OCI-LY1 (cell line): Measurements from ENCODE around the gene PRSS33.
A peak's percentile ranks its signal among the peaks of the same experiment; 100 is the strongest.

ENCODE experiments used
- H2AFZ ChIP-seq: fragments of 200-600 bp; sonication (generic), shearing (Covaris generic); 2 replicates; pipeline ENCODE4 v1.6.0; 2014; ENCODE audit warnings: antibody characterized with exemption, mild to moderate bottlenecking, low read length
- H3F3A ChIP-seq: fragments of 200-600 bp; sonication (generic), shearing (Covaris generic); 2 replicates; pipeline ENCODE4 v1.6.0; 2014; ENCODE audit warnings: mild to moderate bottlenecking, antibody characterized with exemption, low read length, moderate library complexity; ENCODE audit not compliant: insufficient read depth
- H3K27ac ChIP-seq: fragments of 200-600 bp; sonication (generic); 2 replicates; pipeline ENCODE4 v1.5.1; 2014; ENCODE audit warnings: low read length, mixed run types, mild to moderate bottlenecking, low read depth; ENCODE audit not compliant: poor library complexity, severe bottlenecking
- H3K27me3 ChIP-seq: fragments of 200-600 bp; sonication (generic); 2 replicates; pipeline ENCODE4 v1.6.0; 2014; ENCODE audit warnings: antibody characterized with exemption, mild to moderate bottlenecking, low read length, moderate library complexity; ENCODE audit not compliant: insufficient read depth
- H3K36me3 ChIP-seq: fragments of 200-600 bp; sonication (generic); 2 replicates; pipeline ENCODE4 v1.6.1; 2014; ENCODE audit warnings: mild to moderate bottlenecking, antibody characterized with exemption, low read length, moderate library complexity, mixed read lengths; ENCODE audit not compliant: insufficient read depth
- H3K4me1 ChIP-seq: fragments of 200-600 bp; sonication (generic); 2 replicates; pipeline ENCODE4 v1.5.1; 2014; ENCODE audit warnings: mild to moderate bottlenecking, low read length, moderate library complexity; ENCODE audit not compliant: insufficient read depth, severe bottlenecking
- H3K4me2 ChIP-seq: fragments of 200-600 bp; sonication (generic), shearing (Covaris generic); 2 replicates; pipeline ENCODE4 v1.6.1; 2014; ENCODE audit warnings: low read length
- H3K4me3 ChIP-seq: fragments of 200-600 bp; sonication (generic); 2 replicates; pipeline ENCODE4 v1.5.1; 2014; ENCODE audit warnings: low read length, low read depth, mild to moderate bottlenecking, mixed read lengths; ENCODE audit not compliant: poor library complexity, severe bottlenecking
- H3K79me2 ChIP-seq: fragments of 200-600 bp; shearing (Covaris generic); 2 replicates; pipeline ENCODE4 v1.6.1; 2016; ENCODE audit warnings: mixed run types, low read length, mixed read lengths; ENCODE audit not compliant: insufficient read depth
- H3K9ac ChIP-seq: fragments of 200-600 bp; sonication (generic), shearing (Covaris generic); 2 replicates; pipeline ENCODE4 v1.6.1; 2014; ENCODE audit warnings: mild to moderate bottlenecking, low read length, mixed read lengths
- H3K9me2 ChIP-seq: fragments of 200-600 bp; sonication (generic), shearing (Covaris generic); 2 replicates; pipeline ENCODE4 v1.6.1; 2014; ENCODE audit warnings: low read depth, mild to moderate bottlenecking, low read length, mixed read lengths
- H3K9me3 ChIP-seq: fragments of 200-600 bp; shearing (Covaris generic); 2 replicates; pipeline ENCODE4 v1.6.1; 2014; ENCODE audit warnings: low read length, mixed read lengths
- H4K20me1 ChIP-seq: fragments of 200-600 bp; sonication (generic), shearing (Covaris generic); 2 replicates; pipeline ENCODE4 v1.6.0; 2016; ENCODE audit warnings: mild to moderate bottlenecking, low read length; ENCODE audit not compliant: insufficient read depth
- EZH2 ChIP-seq: fragments of 200-600 bp; sonication (generic), shearing (Covaris generic); IDR thresholded peaks from 2 replicates; pipeline ENCODE4 v1.8.0; 2017; ENCODE audit warnings: borderline replicate concordance, mixed run types, mild to moderate bottlenecking, antibody characterized with exemption, low read length, moderate library complexity, mixed read lengths
- TF ChIP-seq, protein P1 (sequence below): fragments of 200-600 bp; sonication (generic), shearing (Covaris generic); IDR thresholded peaks from 2 replicates; pipeline ENCODE4 v1.5.1; 2017; ENCODE audit warnings: mild to moderate bottlenecking, antibody characterized with exemption, low read length, moderate library complexity, mixed read lengths

The PRSS33 gene

DNA sequence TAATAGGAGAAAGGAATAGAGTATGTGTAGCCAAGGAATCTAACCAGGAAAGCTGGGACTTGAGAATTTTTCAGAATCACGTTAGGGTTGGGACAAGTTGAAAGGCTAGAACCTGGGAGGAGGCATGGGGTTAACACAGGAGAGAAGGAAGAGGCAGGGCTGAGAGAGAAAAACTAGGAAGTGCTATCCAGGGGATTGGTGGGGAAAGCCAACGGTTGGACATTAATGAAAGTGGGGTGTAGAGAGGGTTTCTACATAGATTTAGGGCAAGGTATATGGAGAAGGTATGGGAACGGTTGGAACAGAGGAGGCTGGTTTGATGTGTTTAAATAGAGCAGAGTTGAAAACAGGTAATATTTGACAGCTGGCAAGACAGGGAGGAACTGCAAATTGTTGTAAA is 32.2 kb downstream of the PRSS33 start:
- TF ChIP-seq, protein P1, sequence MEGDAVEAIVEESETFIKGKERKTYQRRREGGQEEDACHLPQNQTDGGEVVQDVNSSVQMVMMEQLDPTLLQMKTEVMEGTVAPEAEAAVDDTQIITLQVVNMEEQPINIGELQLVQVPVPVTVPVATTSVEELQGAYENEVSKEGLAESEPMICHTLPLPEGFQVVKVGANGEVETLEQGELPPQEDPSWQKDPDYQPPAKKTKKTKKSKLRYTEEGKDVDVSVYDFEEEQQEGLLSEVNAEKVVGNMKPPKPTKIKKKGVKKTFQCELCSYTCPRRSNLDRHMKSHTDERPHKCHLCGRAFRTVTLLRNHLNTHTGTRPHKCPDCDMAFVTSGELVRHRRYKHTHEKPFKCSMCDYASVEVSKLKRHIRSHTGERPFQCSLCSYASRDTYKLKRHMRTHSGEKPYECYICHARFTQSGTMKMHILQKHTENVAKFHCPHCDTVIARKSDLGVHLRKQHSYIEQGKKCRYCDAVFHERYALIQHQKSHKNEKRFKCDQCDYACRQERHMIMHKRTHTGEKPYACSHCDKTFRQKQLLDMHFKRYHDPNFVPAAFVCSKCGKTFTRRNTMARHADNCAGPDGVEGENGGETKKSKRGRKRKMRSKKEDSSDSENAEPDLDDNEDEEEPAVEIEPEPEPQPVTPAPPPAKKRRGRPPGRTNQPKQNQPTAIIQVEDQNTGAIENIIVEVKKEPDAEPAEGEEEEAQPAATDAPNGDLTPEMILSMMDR = no peak
- TF ChIP-seq EZH2 = no peak
- H3K36me3 ChIP-seq = peaks cover 72% of the 10 kb centered on the region
- peaks cover 7% of the 10 kb centered on the region for H4K20me1 ChIP-seq

DNA sequence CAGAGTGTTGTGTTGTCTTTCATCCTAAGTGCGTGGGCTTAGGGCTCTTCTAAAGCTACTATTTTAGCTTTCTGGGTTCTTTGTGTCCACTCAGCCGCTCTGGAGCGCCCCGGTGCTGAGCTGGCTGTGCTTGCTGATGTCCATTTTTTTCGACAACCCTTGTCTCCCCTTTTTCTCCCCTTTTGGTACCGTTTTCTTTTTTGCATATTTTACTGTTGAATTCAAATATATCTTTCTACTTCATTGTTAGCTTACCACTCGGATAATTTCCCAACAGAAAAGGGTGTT is 33.7 kb downstream of the PRSS33 start:
- Histone ChIP-seq H3K4me2 (peak overlapping the region; percentile 87), H3K27me3 (no peaks in the 10 kb centered on the region), H3K9ac (peak overlapping the region; percentile 100), H3K9me2 (no peaks in the 10 kb centered on the region), H3K9me3 (no peaks in the 10 kb centered on the region), H3K36me3 (peaks cover 66% of the 10 kb centered on the region), H3K79me2 (peaks cover 48% of the 10 kb centered on the region), H3F3A (no peaks in the 10 kb centered on the region), H2AFZ (no peak overlapping the region), H4K20me1 (peaks cover 7% of the 10 kb centered on the region), H3K4me3 (peak overlapping the region; percentile 94), H3K4me1 (peaks cover 33% of the 10 kb centered on the region), H3K27ac (peak overlapping the region; percentile 90)
- TF ChIP-seq, protein P1 = no peak
- no peak for TF ChIP-seq EZH2

More for the DNA sequence above, 32.2 kb downstream of the PRSS33 start:
- H3K27me3 ChIP-seq = no peaks in the 10 kb centered on the region
- no peak overlapping the region for H2AFZ ChIP-seq
- peaks cover 33% of the 10 kb centered on the region for H3K4me1 ChIP-seq
- no peaks in the 10 kb centered on the region for H3K9me3 ChIP-seq
- H3K9me2 ChIP-seq = no peaks in the 10 kb centered on the region
- H3K4me3 ChIP-seq = peak overlapping the region; percentile 94
- no peaks in the 10 kb centered on the region for H3F3A ChIP-seq
- H3K79me2 ChIP-seq = peaks cover 48% of the 10 kb centered on the region
- H3K27ac ChIP-seq = no peak overlapping the region
- H3K4me2 ChIP-seq = peak overlapping the region; percentile 87
- H3K9ac ChIP-seq = peak overlapping the region; percentile 100; the same call in 1 of the 2 replicates

DNA sequence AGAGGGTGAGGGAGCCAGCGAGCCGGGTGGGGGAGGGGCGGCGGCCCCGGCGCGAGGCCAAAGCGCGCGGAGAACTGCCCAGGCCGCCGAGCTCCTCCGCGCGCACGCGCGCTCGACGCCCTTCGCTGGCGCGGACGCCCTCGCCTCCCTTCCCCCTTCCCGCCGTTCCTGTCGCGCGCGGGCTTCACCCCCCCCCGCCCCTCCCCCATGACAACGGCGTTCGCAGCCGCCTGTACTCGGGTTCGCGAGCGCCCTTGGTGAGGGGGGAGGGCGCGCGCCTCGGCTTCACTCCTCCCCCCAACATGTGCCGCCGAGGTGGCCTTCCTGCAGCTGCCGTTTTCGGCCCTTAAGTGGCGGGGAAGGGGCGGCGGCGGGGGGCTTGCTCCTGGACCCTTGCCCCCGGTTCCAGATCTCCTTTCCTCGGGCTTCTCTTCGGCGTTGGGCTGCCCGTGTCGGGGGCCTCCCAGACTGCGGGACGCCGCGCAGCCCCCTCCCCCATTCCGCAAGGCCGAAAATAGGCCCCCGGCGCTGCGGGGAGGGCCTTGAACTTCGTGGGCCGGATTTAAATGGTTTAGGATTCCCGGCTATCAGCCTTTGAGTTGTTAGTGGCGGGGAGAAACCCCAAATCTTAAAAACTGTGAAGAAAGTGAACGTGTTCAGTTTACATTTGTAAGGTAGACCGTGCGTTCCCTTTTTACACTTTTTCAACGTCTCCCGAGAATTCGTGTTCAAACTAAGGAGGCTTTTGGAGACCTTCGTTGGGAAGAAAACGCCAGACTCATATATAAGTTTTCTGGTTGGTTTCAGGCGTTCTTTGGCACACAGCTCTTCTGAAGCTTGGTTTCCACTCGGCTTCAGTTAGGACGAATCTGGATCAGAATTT is 34.3 kb downstream of the PRSS33 start:
- H3K4me1 ChIP-seq = peaks cover 33% of the 10 kb centered on the region
- TF ChIP-seq, protein P1 = no peak
- no peak for TF ChIP-seq EZH2
- peaks cover 60% of the 10 kb centered on the region for H3K36me3 ChIP-seq
- H3K4me2 ChIP-seq = peak overlapping the region; percentile 99
- H3F3A ChIP-seq = no peaks in the 10 kb centered on the region
- peak overlapping the region; percentile 100 for H3K9ac ChIP-seq
- peaks cover 48% of the 10 kb centered on the region for H3K79me2 ChIP-seq
- H4K20me1 ChIP-seq = peaks cover 7% of the 10 kb centered on the region
- no peak overlapping the region for H2AFZ ChIP-seq
- no peaks in the 10 kb centered on the region for H3K27me3 ChIP-seq
- peak overlapping the region; percentile 90 for H3K27ac ChIP-seq
- no peaks in the 10 kb centered on the region for H3K9me3 ChIP-seq
- H3K4me3 ChIP-seq = peak overlapping the region; percentile 94
- H3K9me2 ChIP-seq = no peaks in the 10 kb centered on the region
